HEK293 (cell line): ENCODE results near the gene TMEM255B.

Experiments
- CTCF ChIA-PET: fragments of 350-600 bp; formaldehyde crosslinking; extraction: SDS; loops from one replicate; lab custom pipeline; 2021; ENCODE audit warnings: antibody characterized with exemption; lab: Yijun Ruan, JAX
- POLR2A ChIA-PET: fragments of 300-600 bp; formaldehyde crosslinking; extraction: SDS; loops from one replicate; lab custom pipeline; 2020; ENCODE audit warnings: antibody characterized with exemption, inconsistent platforms; lab: Yijun Ruan, JAX
- H3K27ac ChIP-seq: fragments of 200-500 bp; sonication (Bioruptor generic); 2 replicates; pipeline ENCODE4 v1.5.1; 2014; ENCODE audit warnings: low read depth, low read length, control low read depth, inconsistent platforms; ENCODE audit errors: extremely low read depth
- H3K36me3 ChIP-seq, 2 experiments: fragments of 200-500 bp in 1 of 2; sonication (Bioruptor generic) in 1 of 2; 1 replicate in 1 of 2; 2 replicates in 1 of 2; pipeline ENCODE4 v1.5.1; 2014 to 2017; ENCODE audit warnings: inconsistent platforms in 2 of 2, low read length in 2 of 2; ENCODE audit not compliant: control insufficient read depth in 2 of 2, insufficient read depth in 1 of 2
- H3K4me1 ChIP-seq: fragments of 200-500 bp; sonication (Bioruptor generic); 2 replicates; pipeline ENCODE4 v1.5.1; 2014; ENCODE audit warnings: mild to moderate bottlenecking, low read length, inconsistent platforms; ENCODE audit not compliant: control insufficient read depth, insufficient read depth
- H3K4me3 ChIP-seq: 2 replicates; pipeline ENCODE4 v1.5.1; 2011; ENCODE audit warnings: low read depth, mild to moderate bottlenecking, control low read depth, low read length, moderate library complexity
- H3K9me3 ChIP-seq: fragments of 200-500 bp; sonication (Bioruptor generic); 2 replicates; pipeline ENCODE4 v1.5.1; 2014; ENCODE audit warnings: low read depth, low read length, inconsistent platforms; ENCODE audit not compliant: control insufficient read depth, insufficient read depth
- EGR2 ChIP-seq: fragments of 450-650 bp; formaldehyde crosslinking; IDR thresholded peaks from 2 replicates; pipeline ENCODE4 v1.5.1; 2016; ENCODE audit warnings: low read depth, missing biosample characterization, missing genetic modification characterization
- GLI2 ChIP-seq: fragments of 450-650 bp; formaldehyde crosslinking; IDR thresholded peaks from 2 replicates; pipeline ENCODE4; 2017; ENCODE audit warnings: missing biosample characterization, missing genetic modification characterization, low read depth, borderline replicate concordance
- MEIS1 ChIP-seq: sonication (generic); formaldehyde crosslinking; IDR thresholded peaks from 2 replicates; pipeline ENCODE4 v1.8.1; 2022; ENCODE audit warnings: missing genetic modification reagents, mild to moderate bottlenecking, borderline replicate concordance
- OSR2 ChIP-seq: fragments of 450-650 bp; formaldehyde crosslinking; IDR thresholded peaks from 2 replicates; pipeline ENCODE4 v1.5.1; 2016; ENCODE audit warnings: missing biosample characterization, missing genetic modification characterization
- SALL2 ChIP-seq: fragments of 450-650 bp; formaldehyde crosslinking; IDR thresholded peaks from 2 replicates; pipeline ENCODE4 v1.5.0; 2017; ENCODE audit warnings: missing biosample characterization, mild to moderate bottlenecking, missing genetic modification characterization, borderline replicate concordance
- TRIM28 ChIP-seq: IDR thresholded peaks from 2 replicates; pipeline ENCODE4 v1.6.1; 2011; ENCODE audit warnings: low read length, control low read depth, borderline replicate concordance
- YY2 ChIP-seq: fragments of 450-650 bp; formaldehyde crosslinking; IDR thresholded peaks from 2 replicates; pipeline ENCODE4 v1.5.1; 2016; ENCODE audit warnings: missing biosample characterization, missing genetic modification characterization
- ZBTB1 ChIP-seq: fragments of 450-650 bp; formaldehyde crosslinking; IDR thresholded peaks from 2 replicates; pipeline ENCODE4 v1.5.1; 2016; ENCODE audit warnings: missing biosample characterization, missing genetic modification characterization
- ZFHX2 ChIP-seq: fragments of 450-650 bp; formaldehyde crosslinking; conservative IDR thresholded peaks from 2 replicates; pipeline ENCODE4 v1.5.1; 2016; ENCODE audit warnings: missing biosample characterization, missing genetic modification characterization
- ZFP3 ChIP-seq: fragments of 450-650 bp; formaldehyde crosslinking; IDR thresholded peaks from 2 replicates; pipeline ENCODE4 v1.5.1; 2016; ENCODE audit warnings: low read depth, missing biosample characterization, missing genetic modification characterization
- ZNF121 ChIP-seq: fragments of 450-650 bp; formaldehyde crosslinking; IDR thresholded peaks from 2 replicates; pipeline ENCODE4 v1.5.1; 2016; ENCODE audit warnings: missing biosample characterization, missing genetic modification characterization
- ZNF155 ChIP-seq: fragments of 450-650 bp; formaldehyde crosslinking; IDR thresholded peaks from 2 replicates; pipeline ENCODE4 v1.5.1; 2016; ENCODE audit warnings: missing biosample characterization, missing genetic modification characterization
- ZNF19 ChIP-seq: fragments of 450-650 bp; formaldehyde crosslinking; IDR thresholded peaks from 2 replicates; pipeline ENCODE4; 2016; ENCODE audit warnings: missing biosample characterization, missing genetic modification characterization, low read depth
- ZNF274 ChIP-seq, 2 experiments: fragments of 200-500 bp in 1 of 2; fragments of 450-650 bp in 1 of 2; sonication (Bioruptor generic) in 1 of 2; formaldehyde crosslinking in 1 of 2; IDR thresholded peaks; 2 replicates each; pipeline versions ENCODE4 v1.5.1 to v1.6.1; 2014 to 2016; ENCODE audit warnings: borderline replicate concordance in 1 of 2, inconsistent platforms in 1 of 2, low read length in 1 of 2, missing biosample characterization in 1 of 2, missing genetic modification characterization in 1 of 2
- ZNF548 ChIP-seq: fragments of 450-650 bp; formaldehyde crosslinking; IDR thresholded peaks from 2 replicates; pipeline ENCODE4 v1.5.1; 2016; ENCODE audit warnings: missing biosample characterization, missing genetic modification characterization
- ZNF558 ChIP-seq: fragments of 450-650 bp; formaldehyde crosslinking; IDR thresholded peaks from 2 replicates; pipeline ENCODE4 v1.5.1; 2016; ENCODE audit warnings: missing biosample characterization, missing genetic modification characterization
- ZNF600 ChIP-seq: fragments of 450-650 bp; formaldehyde crosslinking; IDR thresholded peaks from 2 replicates; pipeline ENCODE4 v1.5.1; 2016; ENCODE audit warnings: missing biosample characterization, missing genetic modification characterization
- ZNF768 ChIP-seq: fragments of 450-650 bp; formaldehyde crosslinking; IDR thresholded peaks from 2 replicates; pipeline ENCODE4 v1.5.1; 2018; ENCODE audit warnings: missing biosample characterization, mild to moderate bottlenecking, missing genetic modification characterization
- ZNF830 ChIP-seq: fragments of 450-650 bp; IDR thresholded peaks from 2 replicates; pipeline ENCODE4 v1.5.0; 2018; ENCODE audit warnings: missing biosample characterization, missing genetic modification characterization, low read depth, mild to moderate bottlenecking, moderate library complexity
- ZNF837 ChIP-seq: fragments of 450-650 bp; formaldehyde crosslinking; IDR thresholded peaks from 2 replicates; pipeline ENCODE4 v1.5.1; 2016; ENCODE audit warnings: missing biosample characterization, missing genetic modification characterization
- ZSCAN16 ChIP-seq: fragments of 450-650 bp; formaldehyde crosslinking; IDR thresholded peaks from 2 replicates; pipeline ENCODE4 v1.5.1; 2016; ENCODE audit warnings: missing biosample characterization, missing genetic modification characterization
- TF ChIP-seq, protein P1 (sequence below): IDR thresholded peaks from 2 replicates; pipeline ENCODE4 v1.6.1; 2011; ENCODE audit warnings: mild to moderate bottlenecking, low read depth, low read length, borderline replicate concordance
- TF ChIP-seq, protein P2 (sequence below): sonication (generic); formaldehyde crosslinking; IDR thresholded peaks from 2 replicates; pipeline ENCODE4 v1.8.1; 2022; ENCODE audit warnings: mild to moderate bottlenecking, moderate library complexity, missing genetic modification reagents
- TF ChIP-seq, protein P3 (sequence below): fragments of 450-650 bp; formaldehyde crosslinking; IDR thresholded peaks from 2 replicates; pipeline ENCODE4 v1.5.1; 2016; ENCODE audit warnings: missing biosample characterization, missing genetic modification characterization
- TF ChIP-seq, protein P4 (sequence below): fragments of 450-650 bp; formaldehyde crosslinking; IDR thresholded peaks from 2 replicates; pipeline ENCODE4 v1.5.1; 2016; ENCODE audit warnings: missing biosample characterization, missing genetic modification characterization
- TF ChIP-seq, protein P5 (sequence below): fragments of 450-650 bp; formaldehyde crosslinking; IDR thresholded peaks from 2 replicates; pipeline ENCODE4 v1.5.1; 2016; ENCODE audit warnings: missing biosample characterization, missing genetic modification characterization

TMEM255B gene

DNA sequence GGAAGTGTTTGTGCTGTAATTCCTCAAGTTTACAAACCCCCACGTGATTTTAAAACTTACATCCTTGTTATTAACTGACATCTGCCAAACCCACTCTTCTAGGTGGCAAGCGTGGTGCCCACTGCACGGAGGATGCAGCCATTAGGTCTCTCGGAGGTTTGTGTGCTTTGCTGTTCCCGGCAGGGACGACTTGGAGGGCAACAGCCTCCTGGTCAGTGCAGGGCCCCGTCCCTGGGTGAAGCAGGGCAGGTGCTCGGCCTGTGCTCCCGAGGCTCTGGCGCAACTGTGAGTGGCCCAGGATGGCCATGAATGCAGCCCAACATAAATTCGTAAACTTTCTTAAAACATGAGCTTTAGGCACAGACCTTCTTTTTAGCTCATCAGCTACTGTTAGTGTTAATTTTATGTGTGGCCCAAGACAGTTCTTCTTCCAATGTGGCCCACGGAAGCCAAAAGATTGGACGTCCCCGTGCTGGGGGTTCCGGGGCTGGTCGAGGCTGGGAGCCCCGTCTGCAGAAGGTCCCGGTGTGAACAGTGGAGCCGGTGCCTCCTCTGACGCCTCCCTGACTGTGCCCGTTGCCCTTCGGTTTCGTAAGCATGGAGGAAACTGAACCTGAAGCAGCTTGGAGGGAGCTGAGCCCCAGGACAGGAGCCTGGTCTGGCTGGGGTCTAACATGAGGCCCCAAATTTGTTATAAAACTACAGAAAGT, 93.0 kb downstream of the TMEM255B start:
- POLR2A ChIA-PET: no interaction called here
- Histone ChIP-seq H3K9me3 (no peaks in the 10 kb centered on the region), H3K36me3 (no peaks in the 10 kb centered on the region), H3K4me1 (no peaks in the 10 kb centered on the region), H3K27ac (no peak overlapping the region), H3K4me3 (no peak overlapping the region)
- TF ChIP-seq GLI2 (tag by site-specific recombination): no peak
- TF ChIP-seq, protein P1, sequence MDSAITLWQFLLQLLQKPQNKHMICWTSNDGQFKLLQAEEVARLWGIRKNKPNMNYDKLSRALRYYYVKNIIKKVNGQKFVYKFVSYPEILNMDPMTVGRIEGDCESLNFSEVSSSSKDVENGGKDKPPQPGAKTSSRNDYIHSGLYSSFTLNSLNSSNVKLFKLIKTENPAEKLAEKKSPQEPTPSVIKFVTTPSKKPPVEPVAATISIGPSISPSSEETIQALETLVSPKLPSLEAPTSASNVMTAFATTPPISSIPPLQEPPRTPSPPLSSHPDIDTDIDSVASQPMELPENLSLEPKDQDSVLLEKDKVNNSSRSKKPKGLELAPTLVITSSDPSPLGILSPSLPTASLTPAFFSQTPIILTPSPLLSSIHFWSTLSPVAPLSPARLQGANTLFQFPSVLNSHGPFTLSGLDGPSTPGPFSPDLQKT: no peak
- no peak for TF ChIP-seq SALL2
- TF ChIP-seq ZSCAN16: no peak
- no peak for TF ChIP-seq ZNF121
- TF ChIP-seq, protein P2, sequence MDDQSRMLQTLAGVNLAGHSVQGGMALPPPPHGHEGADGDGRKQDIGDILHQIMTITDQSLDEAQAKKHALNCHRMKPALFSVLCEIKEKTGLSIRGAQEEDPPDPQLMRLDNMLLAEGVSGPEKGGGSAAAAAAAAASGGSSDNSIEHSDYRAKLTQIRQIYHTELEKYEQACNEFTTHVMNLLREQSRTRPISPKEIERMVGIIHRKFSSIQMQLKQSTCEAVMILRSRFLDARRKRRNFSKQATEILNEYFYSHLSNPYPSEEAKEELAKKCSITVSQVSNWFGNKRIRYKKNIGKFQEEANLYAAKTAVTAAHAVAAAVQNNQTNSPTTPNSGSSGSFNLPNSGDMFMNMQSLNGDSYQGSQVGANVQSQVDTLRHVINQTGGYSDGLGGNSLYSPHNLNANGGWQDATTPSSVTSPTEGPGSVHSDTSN (CRISPR knock-in tag): no peak
- no peak for TF ChIP-seq ZNF548 (tag by site-specific recombination)
- TF ChIP-seq, protein P3, sequence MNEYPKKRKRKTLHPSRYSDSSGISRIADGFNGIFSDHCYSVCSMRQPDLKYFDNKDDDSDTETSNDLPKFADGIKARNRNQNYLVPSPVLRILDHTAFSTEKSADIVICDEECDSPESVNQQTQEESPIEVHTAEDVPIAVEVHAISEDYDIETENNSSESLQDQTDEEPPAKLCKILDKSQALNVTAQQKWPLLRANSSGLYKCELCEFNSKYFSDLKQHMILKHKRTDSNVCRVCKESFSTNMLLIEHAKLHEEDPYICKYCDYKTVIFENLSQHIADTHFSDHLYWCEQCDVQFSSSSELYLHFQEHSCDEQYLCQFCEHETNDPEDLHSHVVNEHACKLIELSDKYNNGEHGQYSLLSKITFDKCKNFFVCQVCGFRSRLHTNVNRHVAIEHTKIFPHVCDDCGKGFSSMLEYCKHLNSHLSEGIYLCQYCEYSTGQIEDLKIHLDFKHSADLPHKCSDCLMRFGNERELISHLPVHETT (tag by site-specific recombination): no peak
- no peak for TF ChIP-seq ZNF830 (tag by site-specific recombination)
- no peak for TF ChIP-seq ZBTB1 (tag by site-specific recombination)
- no peak for TF ChIP-seq ZNF837 (tag by site-specific recombination)
- TF ChIP-seq ZNF600 (tag by site-specific recombination): no peak
- TF ChIP-seq ZNF558 (tag by site-specific recombination): no peak
- no peak for TF ChIP-seq MEIS1 (CRISPR knock-in tag)
- no peak for TF ChIP-seq YY2 (tag by site-specific recombination)
- TF ChIP-seq TRIM28: no peak
- TF ChIP-seq ZNF19 (tag by site-specific recombination): no peak
- TF ChIP-seq, protein P4, sequence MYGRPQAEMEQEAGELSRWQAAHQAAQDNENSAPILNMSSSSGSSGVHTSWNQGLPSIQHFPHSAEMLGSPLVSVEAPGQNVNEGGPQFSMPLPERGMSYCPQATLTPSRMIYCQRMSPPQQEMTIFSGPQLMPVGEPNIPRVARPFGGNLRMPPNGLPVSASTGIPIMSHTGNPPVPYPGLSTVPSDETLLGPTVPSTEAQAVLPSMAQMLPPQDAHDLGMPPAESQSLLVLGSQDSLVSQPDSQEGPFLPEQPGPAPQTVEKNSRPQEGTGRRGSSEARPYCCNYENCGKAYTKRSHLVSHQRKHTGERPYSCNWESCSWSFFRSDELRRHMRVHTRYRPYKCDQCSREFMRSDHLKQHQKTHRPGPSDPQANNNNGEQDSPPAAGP: no peak
- CTCF ChIA-PET: no interaction called here

DNA sequence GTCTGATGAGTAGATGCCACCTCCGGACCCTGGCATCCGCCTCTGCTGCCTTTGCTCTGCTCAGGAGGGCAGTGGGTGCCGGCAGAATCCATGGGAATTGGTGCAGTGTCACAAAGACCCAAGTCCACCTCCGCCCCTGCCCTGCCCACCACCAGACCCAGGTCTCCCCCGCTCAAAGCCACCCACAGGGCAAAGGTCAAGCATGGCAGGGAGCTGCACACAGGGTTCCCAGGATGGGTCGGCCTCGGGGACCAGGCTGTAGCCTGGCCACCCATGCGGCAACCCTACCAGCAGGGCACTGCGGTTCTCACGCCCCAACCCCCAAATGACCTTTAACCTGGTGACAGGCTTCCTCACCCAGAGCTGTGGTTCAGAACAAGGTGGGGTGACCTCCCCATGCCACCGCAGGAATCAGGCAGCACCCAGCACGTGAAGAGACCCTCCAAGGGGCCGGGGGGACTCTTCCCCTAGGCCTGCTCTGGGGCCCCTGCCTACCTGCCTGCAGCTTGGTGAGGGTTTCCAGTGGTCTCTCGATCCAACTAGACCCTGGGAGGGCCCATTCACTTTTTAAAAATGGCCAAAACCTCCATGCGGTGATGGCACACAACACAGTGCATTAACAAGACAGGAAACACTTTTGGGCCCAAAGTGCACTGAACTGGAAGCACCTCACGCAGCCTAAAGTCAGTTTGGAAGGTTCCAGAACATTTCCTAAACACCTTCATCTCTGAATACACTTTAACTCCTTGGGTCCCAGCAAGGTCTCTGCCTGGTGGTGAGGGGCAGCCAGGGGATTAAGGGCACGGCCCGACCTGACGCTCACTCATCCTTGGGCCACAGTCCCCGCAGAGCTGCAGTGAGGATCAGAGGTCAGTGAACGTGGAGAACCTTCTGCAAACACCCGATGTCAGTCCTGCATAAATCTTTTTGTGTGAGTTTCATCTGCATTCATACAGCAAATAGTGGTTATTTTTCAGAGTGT, 93.8 kb downstream of the TMEM255B start:
- H3K36me3 ChIP-seq: no peaks in the 10 kb centered on the region
- H3K27ac ChIP-seq: no peak overlapping the region
- ChIA-PET CTCF (no interaction called here), POLR2A (no interaction called here)
- no peaks in the 10 kb centered on the region for H3K9me3 ChIP-seq
- no peaks in the 10 kb centered on the region for H3K4me1 ChIP-seq
- no peak overlapping the region for H3K4me3 ChIP-seq
- TF ChIP-seq OSR2 (tag by site-specific recombination) (no peak), ZFHX2 (tag by site-specific recombination) (peak; percentile 59), ZNF274 (IDR thresholded peaks at IDR 0.05; ENCODE audit: low read length) (no peak), ZNF274 (tag by site-specific recombination; IDR thresholded peaks at IDR 0.05; ENCODE audit: borderline replicate concordance) (no peak), ZNF837 (tag by site-specific recombination) (no peak), ZNF768 (no peak), EGR2 (0 out of 2 replicates have a peak, but pooled peaks have one; percentile 33), ZNF155 (no peak), ZFP3 (tag by site-specific recombination) (no peak)
- TF ChIP-seq, protein P5, sequence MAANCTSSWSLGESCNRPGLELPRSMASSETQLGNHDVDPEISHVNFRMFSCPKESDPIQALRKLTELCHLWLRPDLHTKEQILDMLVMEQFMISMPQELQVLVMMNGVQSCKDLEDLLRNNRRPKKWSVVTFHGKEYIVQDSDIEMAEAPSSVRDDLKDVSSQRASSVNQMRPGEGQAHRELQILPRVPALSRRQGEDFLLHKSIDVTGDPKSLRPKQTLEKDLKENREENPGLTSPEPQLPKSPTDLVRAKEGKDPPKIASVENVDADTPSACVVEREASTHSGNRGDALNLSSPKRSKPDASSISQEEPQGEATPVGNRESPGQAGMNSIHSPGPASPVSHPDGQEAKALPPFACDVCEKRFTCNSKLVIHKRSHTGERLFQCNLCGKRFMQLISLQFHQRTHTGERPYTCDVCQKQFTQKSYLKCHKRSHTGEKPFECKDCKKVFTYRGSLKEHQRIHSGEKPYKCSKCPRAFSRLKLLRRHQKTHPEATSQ (tag by site-specific recombination): no peak
